Osteocyte (in vitro differentiated cells): ENCODE data around the gene DNAH2. TPM values are rescaled to one million over a fixed set of nuclear protein-coding genes. Genes with fewer than 3 reads are reported as not detected.
A peak's percentile ranks its signal among the peaks of the same experiment; 100 is the strongest.

Source experiments
- DNase-seq: peaks from one replicate; pipeline ENCODE4 v3.0.0; 2021; ENCODE audit warnings: mixed read lengths; ENCODE audit not compliant: unreplicated experiment; ENCODE audit errors: extremely low spot score
- H3K27ac Mint-ChIP-seq: one replicate; pipeline ENCODE4 v1.8.0; 2021; ENCODE audit warnings: mild to moderate bottlenecking, mixed read lengths; ENCODE audit not compliant: unreplicated experiment
- H3K27me3 Mint-ChIP-seq: one replicate; pipeline ENCODE4 v1.8.0; 2021; ENCODE audit warnings: mixed read lengths; ENCODE audit not compliant: unreplicated experiment
- H3K36me3 Mint-ChIP-seq: one replicate; pipeline ENCODE4 v1.8.0; 2021; ENCODE audit warnings: mixed read lengths; ENCODE audit not compliant: unreplicated experiment
- H3K4me1 Mint-ChIP-seq: one replicate; pipeline ENCODE4 v1.8.0; 2021; ENCODE audit warnings: mixed read lengths; ENCODE audit not compliant: unreplicated experiment
- H3K4me3 Mint-ChIP-seq: one replicate; pipeline ENCODE4 v1.8.0; 2021; ENCODE audit warnings: mild to moderate bottlenecking, moderate library complexity, mixed read lengths; ENCODE audit not compliant: unreplicated experiment
- H3K9me3 Mint-ChIP-seq: one replicate; pipeline ENCODE4 v1.8.0; 2021; ENCODE audit warnings: mixed read lengths; ENCODE audit not compliant: unreplicated experiment
- total RNA-seq: library from RNA; stranded (reverse); gene quantifications from 2 replicates; pipeline ENCODE4 v1.2.1, GENCODE V29; 2021
- TF ChIP-seq, protein P1 (sequence below): fragments of 200-600 bp; sonication (generic); IDR thresholded peaks from 2 replicates; pipeline ENCODE4 v1.5.0; 2021; ENCODE audit warnings: antibody characterized with exemption, mild to moderate bottlenecking, moderate library complexity

Gene DNAH2
- total RNA-seq, 1 donor from 2014 or later, result 0.03 TPM

DNA sequence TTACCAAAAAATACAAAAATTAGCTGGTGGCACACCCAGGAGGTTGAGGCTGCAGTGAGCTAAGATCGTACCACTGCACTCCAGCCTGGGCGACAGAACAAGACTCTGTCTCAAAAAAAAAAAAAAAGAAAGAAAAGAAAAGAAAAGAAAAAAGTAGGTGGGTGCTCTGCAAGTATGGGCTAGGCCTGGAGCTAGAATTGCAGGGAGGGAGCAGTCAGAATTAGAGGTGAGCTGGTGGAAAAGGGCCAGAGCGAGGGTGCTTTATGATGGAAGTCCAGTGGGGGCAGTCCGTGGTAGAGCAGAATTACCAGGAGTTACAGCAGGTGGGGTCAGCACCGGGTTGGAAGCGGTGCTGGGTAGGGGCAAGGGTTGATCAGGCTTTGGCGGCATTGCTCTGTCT, 59.5 kb downstream of the DNAH2 start:
- Mint-ChIP-seq H3K9me3 (no peaks in the 10 kb centered on the region), H3K4me3 (no peak overlapping the region), H3K27ac (no peak overlapping the region), H3K27me3 (peaks cover 30% of the 10 kb centered on the region), H3K4me1 (no peaks in the 10 kb centered on the region), H3K36me3 (no peaks in the 10 kb centered on the region)
- TF ChIP-seq, protein P1, sequence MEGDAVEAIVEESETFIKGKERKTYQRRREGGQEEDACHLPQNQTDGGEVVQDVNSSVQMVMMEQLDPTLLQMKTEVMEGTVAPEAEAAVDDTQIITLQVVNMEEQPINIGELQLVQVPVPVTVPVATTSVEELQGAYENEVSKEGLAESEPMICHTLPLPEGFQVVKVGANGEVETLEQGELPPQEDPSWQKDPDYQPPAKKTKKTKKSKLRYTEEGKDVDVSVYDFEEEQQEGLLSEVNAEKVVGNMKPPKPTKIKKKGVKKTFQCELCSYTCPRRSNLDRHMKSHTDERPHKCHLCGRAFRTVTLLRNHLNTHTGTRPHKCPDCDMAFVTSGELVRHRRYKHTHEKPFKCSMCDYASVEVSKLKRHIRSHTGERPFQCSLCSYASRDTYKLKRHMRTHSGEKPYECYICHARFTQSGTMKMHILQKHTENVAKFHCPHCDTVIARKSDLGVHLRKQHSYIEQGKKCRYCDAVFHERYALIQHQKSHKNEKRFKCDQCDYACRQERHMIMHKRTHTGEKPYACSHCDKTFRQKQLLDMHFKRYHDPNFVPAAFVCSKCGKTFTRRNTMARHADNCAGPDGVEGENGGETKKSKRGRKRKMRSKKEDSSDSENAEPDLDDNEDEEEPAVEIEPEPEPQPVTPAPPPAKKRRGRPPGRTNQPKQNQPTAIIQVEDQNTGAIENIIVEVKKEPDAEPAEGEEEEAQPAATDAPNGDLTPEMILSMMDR, result no peak
- no peak for DNase-seq

DNA sequence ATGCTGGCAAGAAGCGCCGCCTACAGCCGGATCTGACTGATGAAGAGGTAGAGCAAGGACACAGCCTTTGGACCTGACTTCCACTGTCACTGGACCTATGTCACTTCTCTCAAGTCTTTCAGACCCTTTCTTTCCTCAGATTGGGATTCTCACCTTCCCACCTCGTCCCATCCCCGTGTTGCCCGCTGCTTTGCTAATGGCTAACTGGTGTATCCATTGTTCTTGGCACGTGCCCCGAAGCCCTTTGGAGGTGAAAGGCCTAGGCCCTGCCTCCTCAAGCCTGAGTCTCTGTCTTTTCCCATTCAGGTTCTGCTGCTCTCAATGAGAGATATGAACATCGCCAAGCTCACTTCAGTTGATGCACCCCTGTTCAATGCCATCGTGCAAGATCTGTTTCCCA, 63.2 kb downstream of the DNAH2 start:
- H3K9me3 Mint-ChIP-seq, result no peaks in the 10 kb centered on the region
- peaks cover 27% of the 10 kb centered on the region for H3K27me3 Mint-ChIP-seq
- H3K27ac Mint-ChIP-seq, result no peak overlapping the region
- TF ChIP-seq, protein P1, result no peak
- no peaks in the 10 kb centered on the region for H3K4me1 Mint-ChIP-seq
- H3K4me3 Mint-ChIP-seq, result no peak overlapping the region
- no peaks in the 10 kb centered on the region for H3K36me3 Mint-ChIP-seq
- DNase-seq, result no peak

DNA sequence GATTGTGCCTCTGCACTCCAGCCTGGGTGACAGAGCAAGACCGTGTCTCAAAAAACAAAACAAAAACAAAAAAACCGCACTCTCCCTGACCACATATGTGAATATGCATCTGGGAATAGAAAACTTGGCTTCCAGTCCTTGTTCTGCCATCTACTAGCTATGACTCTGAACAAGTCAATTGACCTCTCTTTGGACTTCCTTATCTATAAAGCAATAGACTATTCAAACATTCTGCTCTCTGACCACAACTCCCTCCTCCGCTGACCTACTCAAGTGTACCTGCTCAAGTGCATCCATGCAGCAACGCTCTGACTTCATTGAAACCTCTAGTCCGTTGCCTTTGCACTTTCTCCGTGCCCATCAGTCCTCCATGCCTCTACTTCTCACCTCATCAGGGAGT, 63.9 kb downstream of the DNAH2 start:
- Mint-ChIP-seq H3K27ac (no peak overlapping the region), H3K36me3 (no peaks in the 10 kb centered on the region), H3K9me3 (no peaks in the 10 kb centered on the region), H3K4me1 (no peaks in the 10 kb centered on the region), H3K27me3 (peaks cover 23% of the 10 kb centered on the region), H3K4me3 (no peak overlapping the region)
- no peak for DNase-seq
- TF ChIP-seq, protein P1, result no peak

DNA sequence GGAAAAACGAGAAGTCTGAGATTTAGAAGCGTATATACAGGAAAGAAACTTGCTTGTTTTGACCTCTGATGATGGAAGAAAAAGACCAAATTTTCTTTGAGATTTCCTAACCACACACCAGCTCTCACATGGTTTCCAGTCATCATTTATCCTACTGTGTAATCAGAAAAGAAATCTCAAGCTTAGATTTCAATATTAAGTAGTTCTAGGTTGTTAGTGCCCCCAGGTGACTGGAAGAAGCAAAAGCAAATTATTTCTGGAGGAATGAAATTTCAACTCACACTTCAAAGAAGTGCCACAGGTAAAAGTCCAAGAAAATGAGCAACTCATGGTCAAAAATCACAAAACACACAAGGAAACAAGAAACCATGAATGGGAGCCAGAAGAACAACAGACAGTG, 64.7 kb downstream of the DNAH2 start:
- H3K9me3 Mint-ChIP-seq, result no peaks in the 10 kb centered on the region
- no peak for DNase-seq

DNA sequence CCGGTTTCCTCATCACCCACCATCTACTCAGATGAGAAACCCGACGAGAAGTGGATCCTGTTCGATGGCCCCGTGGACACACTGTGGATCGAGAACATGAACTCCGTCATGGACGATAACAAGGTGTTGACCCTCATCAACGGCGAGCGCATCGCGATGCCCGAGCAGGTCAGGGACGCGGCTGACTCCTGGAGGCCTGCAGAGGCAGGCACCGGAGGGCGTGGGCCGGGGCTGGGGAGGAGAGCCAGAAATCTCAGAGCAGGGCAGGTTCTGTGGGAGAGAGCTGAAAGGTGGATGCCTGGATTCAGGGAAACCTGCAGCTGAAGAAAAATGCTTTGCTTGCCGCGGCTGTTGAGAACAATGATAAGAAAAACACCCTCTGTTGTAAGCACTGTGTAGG, 69.3 kb downstream of the DNAH2 start:
- Mint-ChIP-seq H3K9me3 (no peaks in the 10 kb centered on the region), H3K27ac (no peak overlapping the region), H3K4me1 (no peaks in the 10 kb centered on the region), H3K27me3 (peaks cover 21% of the 10 kb centered on the region), H3K4me3 (no peak overlapping the region), H3K36me3 (no peaks in the 10 kb centered on the region)
- DNase-seq, result no peak
- TF ChIP-seq, protein P1, result no peak

More for the DNA sequence above, 64.7 kb downstream of the DNAH2 start:
- TF ChIP-seq, protein P1, result peak; percentile 20
- H3K27ac Mint-ChIP-seq, result no peak overlapping the region
- no peaks in the 10 kb centered on the region for H3K36me3 Mint-ChIP-seq
- H3K4me3 Mint-ChIP-seq, result no peak overlapping the region
- peaks cover 20% of the 10 kb centered on the region for H3K27me3 Mint-ChIP-seq
- H3K4me1 Mint-ChIP-seq, result no peaks in the 10 kb centered on the region
